Stomach (tissue), 9 donors: ENCODE data around the gene MTFP1. TPM values are rescaled to one million over a fixed set of nuclear protein-coding genes. Genes with fewer than 3 reads are reported as not detected.
A peak's percentile ranks its signal among the peaks of the same experiment; 100 is the strongest.

Experiments used
- DNase-seq, 2 donors: peaks; one replicate each; pipeline versions ENCODE4 v3.0.0 to v3.0.0-alpha.2; 2013 to 2019
- H3K27ac ChIP-seq, 5 donors: fragments of 200-600 bp in 4 of 5; sonication (generic) in 4 of 5; one replicate each; pipeline ENCODE4 v1.5.1; 2013 to 2019; ENCODE audit warnings: mild to moderate bottlenecking in 1 of 5, moderate library complexity in 1 of 5
- H3K27me3 ChIP-seq, 3 donors: fragments of 200-600 bp; sonication (generic); one replicate each; pipeline ENCODE4 v1.5.1; 2017 to 2019; ENCODE audit warnings: mixed run types in 1 of 3
- H3K36me3 ChIP-seq, 4 donors: fragments of 200-600 bp; sonication (generic); 1 replicate in 3 of 4; 2 replicates in 1 of 4; pipeline ENCODE4 v1.5.1; 2016 to 2019
- H3K4me1 ChIP-seq, 4 donors: fragments of 200-600 bp; sonication (generic); one replicate each; pipeline ENCODE4 v1.5.1; 2016 to 2019
- H3K4me3 ChIP-seq, 4 donors: fragments of 200-600 bp; sonication (generic) in 3 of 4; one replicate each; pipeline ENCODE4 v1.5.1; 2016 to 2019; ENCODE audit warnings: mild to moderate bottlenecking in 1 of 4
- H3K9me3 ChIP-seq, 4 donors: fragments of 200-600 bp; sonication (generic); one replicate each; pipeline ENCODE4 v1.5.1; 2016 to 2019
- EP300 ChIP-seq: sonication (generic); formaldehyde crosslinking; IDR thresholded peaks from one replicate; pipeline ENCODE4 v1.6.1; 2017; ENCODE audit warnings: antibody characterized with exemption
- POLR2A ChIP-seq, 4 donors: fragments of 450-650 bp; IDR thresholded peaks; one replicate each; pipeline ENCODE4 v1.6.1; 2016; ENCODE audit warnings: antibody characterized with exemption in 4 of 4, control low read depth in 2 of 4, mild to moderate bottlenecking in 1 of 4, moderate library complexity in 1 of 4
- POLR2AphosphoS5 ChIP-seq, 3 donors: sonication (generic); formaldehyde crosslinking; IDR thresholded peaks; one replicate each; pipeline ENCODE4 v1.6.1; 2016; ENCODE audit warnings: antibody characterized with exemption in 3 of 3
- WGBS, 5 donors: extraction: QIAGEN DNeasy Blood & Tissue Kit in 3 of 5; methylation state at CpG; one replicate each; pipeline versions ENCODE4 v1.1.5 to v1.1.7; 2013 to 2018; 5-methylcytosine and 5-hydroxymethylcytosine counted together
- intact Hi-C: fragments of 100-400 bp; cut with DNase I; formaldehyde crosslinking; loops from one replicate; pipeline ENCODE4 v1.15.1; 2023; ENCODE audit warnings: low total_unique reads
- polyA plus RNA-seq, 3 donors: library from polyadenylated mRNA; stranded (reverse); fragments of 200-250 nt; gene quantifications; one replicate each; pipeline ENCODE4 v1.2.3, GENCODE V29; 2013
- total RNA-seq, 5 donors: library from RNA; depleted of rRNA; stranded (reverse); fragments of >200 nt; gene quantifications; one replicate each; pipeline versions ENCODE4 v1.1.0 to v1.2.3, GENCODE V29; 2014 to 2016
- TF ChIP-seq, protein P1 (sequence below), 7 experiments: fragments of 450-650 bp in 4 of 7; fragments of 200-600 bp in 3 of 7; sonication (generic) in 3 of 7; IDR thresholded peaks; one replicate each; pipeline ENCODE4 v1.5.1; 2016 to 2019; ENCODE audit warnings: antibody characterized with exemption in 7 of 7, control low read depth in 2 of 7, mild to moderate bottlenecking in 1 of 7
- donor health status: healthy with polysubstance abuse.
- donor health status: Bipolar disorder and iron deficiency.
- donor health status: healthy.

The MTFP1 gene
- total and polyA plus RNA-seq, 8 donors: 1.8 to 45.0 (median 14.8) TPM; not detected in 1

DNA sequence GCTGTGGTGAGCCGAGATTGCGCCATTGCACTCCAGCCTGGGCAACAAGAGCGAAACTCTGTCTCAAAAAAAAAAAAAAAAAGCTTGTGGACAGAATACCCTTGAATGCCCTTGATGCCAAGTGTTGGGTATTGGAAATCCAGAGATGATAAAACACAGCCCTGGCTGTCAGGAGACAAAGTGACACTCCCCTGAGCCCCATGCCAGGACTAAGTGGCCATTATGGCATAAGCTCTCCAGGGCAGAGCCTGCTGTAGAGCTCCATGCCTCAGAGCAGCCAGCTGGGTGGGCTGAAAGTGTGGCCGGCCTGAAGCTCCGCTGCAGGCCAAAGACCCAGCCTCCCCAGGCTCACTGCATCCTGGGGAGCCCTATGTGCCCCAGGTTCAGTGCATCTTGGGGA lies 43.2 kb upstream of the MTFP1 start:
- Histone ChIP-seq H3K4me1 (peaks cover 9 to 13% (median 11%) of the 10 kb centered on the region in 4 donors), H3K4me3 (no peak overlapping the region), H3K27me3 (no peaks in the 10 kb centered on the region), H3K36me3 (peaks cover 2 to 66% (median 53%) of the 10 kb centered on the region in 4 donors), H3K27ac (no peak overlapping the region), H3K9me3 (no peaks in the 10 kb centered on the region)
- intact Hi-C loops: loop anchor here (5.0 kb wide), 1 partner anchor 115 kb away; the partner anchor contains the start of gene OSM
- 90 to 98% (median 95%) methylated on average over 4 to 5 of the region's 5 CpGs for WGBS, 5 donors
- TF ChIP-seq POLR2A (IDR thresholded peaks at IDR 0.05) (no peak), POLR2AphosphoS5 (IDR thresholded peaks at IDR 0.05) (no peak), EP300 (no peak)
- TF ChIP-seq, protein P1, sequence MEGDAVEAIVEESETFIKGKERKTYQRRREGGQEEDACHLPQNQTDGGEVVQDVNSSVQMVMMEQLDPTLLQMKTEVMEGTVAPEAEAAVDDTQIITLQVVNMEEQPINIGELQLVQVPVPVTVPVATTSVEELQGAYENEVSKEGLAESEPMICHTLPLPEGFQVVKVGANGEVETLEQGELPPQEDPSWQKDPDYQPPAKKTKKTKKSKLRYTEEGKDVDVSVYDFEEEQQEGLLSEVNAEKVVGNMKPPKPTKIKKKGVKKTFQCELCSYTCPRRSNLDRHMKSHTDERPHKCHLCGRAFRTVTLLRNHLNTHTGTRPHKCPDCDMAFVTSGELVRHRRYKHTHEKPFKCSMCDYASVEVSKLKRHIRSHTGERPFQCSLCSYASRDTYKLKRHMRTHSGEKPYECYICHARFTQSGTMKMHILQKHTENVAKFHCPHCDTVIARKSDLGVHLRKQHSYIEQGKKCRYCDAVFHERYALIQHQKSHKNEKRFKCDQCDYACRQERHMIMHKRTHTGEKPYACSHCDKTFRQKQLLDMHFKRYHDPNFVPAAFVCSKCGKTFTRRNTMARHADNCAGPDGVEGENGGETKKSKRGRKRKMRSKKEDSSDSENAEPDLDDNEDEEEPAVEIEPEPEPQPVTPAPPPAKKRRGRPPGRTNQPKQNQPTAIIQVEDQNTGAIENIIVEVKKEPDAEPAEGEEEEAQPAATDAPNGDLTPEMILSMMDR (IDR thresholded peaks at IDR 0.05): no peak
- no peak for DNase-seq

DNA sequence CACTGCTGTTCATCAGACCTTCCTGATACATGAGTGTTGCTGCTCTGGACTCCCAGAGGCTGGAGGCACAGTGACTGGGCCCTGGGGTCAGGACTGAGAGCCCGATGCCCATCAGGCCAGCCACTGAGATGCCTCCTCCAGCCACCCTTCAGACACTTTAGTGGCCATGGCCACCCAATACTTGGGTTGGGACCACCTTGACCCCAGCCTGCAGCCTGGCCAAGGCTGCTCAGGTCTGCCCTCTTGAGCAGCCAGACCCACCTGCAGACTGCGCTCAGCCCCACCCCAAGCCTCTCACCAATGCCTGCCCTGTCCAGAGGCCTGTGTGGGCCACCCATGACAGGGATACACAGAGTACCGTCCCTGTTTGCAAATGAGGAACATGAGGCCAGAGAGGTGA lies 42.5 kb upstream of the MTFP1 start:
- 62 to 97% (median 71%) methylated on average over 2 to 3 of the region's 3 CpGs for WGBS, 5 donors
- peaks cover 0 to 59% (median 48%) of the 10 kb centered on the region in 4 donors for H3K36me3 ChIP-seq
- no peak overlapping the region for H3K27ac ChIP-seq
- H3K27me3 ChIP-seq: no peaks in the 10 kb centered on the region
- no peaks in the 10 kb centered on the region for H3K9me3 ChIP-seq
- no peak overlapping the region for H3K4me3 ChIP-seq
- peaks cover 12 to 18% (median 15%) of the 10 kb centered on the region in 4 donors for H3K4me1 ChIP-seq
- TF ChIP-seq, protein P1 (IDR thresholded peaks at IDR 0.05): no peak
- TF ChIP-seq POLR2A (IDR thresholded peaks at IDR 0.05) (no peak), EP300 (no peak), POLR2AphosphoS5 (IDR thresholded peaks at IDR 0.05) (no peak)
- no peak for DNase-seq
- intact Hi-C loops: loop anchor here (5.0 kb wide), 1 partner anchor 116 kb away; the partner anchor contains the start of gene OSM

- TF ChIP-seq, protein P1 (IDR thresholded peaks at IDR 0.05): no peak
- TF ChIP-seq POLR2A (IDR thresholded peaks at IDR 0.05) (no peak), POLR2AphosphoS5 (IDR thresholded peaks at IDR 0.05) (no peak), EP300 (no peak)
- H3K27ac ChIP-seq: no peak overlapping the region
- H3K4me3 ChIP-seq: peak overlapping the region in 1 of 4 donors; percentile 64
- peaks cover 0 to 36% (median 29%) of the 10 kb centered on the region in 4 donors for H3K36me3 ChIP-seq
- peaks cover 12 to 18% (median 15%) of the 10 kb centered on the region in 4 donors for H3K4me1 ChIP-seq
- intact Hi-C loops: loop anchor here (5.0 kb wide), 1 partner anchor 99 kb away; the partner anchor contains the start of gene CASTOR1
- 89 to 95% (median 91%) methylated on average over 3 to 10 of the region's 10 CpGs for WGBS, 5 donors
- no peak for DNase-seq
- H3K27me3 ChIP-seq: no peaks in the 10 kb centered on the region
- no peaks in the 10 kb centered on the region for H3K9me3 ChIP-seq
Observed at GRCh38 chr22:30385942-30386341, 39.6 kb upstream of the MTFP1 start.

- no peaks in the 10 kb centered on the region for H3K9me3 ChIP-seq
- 22 to 37% (median 27%) methylated on average over 6 to 10 of the region's 10 CpGs for WGBS, 5 donors
- H3K27me3 ChIP-seq: no peaks in the 10 kb centered on the region
- H3K4me3 ChIP-seq: peak overlapping the region; percentile 57 to 64 (median 62)
- peaks cover 12 to 21% (median 16%) of the 10 kb centered on the region in 4 donors for H3K4me1 ChIP-seq
- TF ChIP-seq POLR2A (IDR thresholded peaks at IDR 0.05) (no peak), EP300 (no peak), POLR2AphosphoS5 (IDR thresholded peaks at IDR 0.05) (no peak)
- TF ChIP-seq, protein P1 (IDR thresholded peaks at IDR 0.05): peak in 1 of 7 experiments; percentile 6
- peaks cover 0 to 30% (median 23%) of the 10 kb centered on the region in 4 donors for H3K36me3 ChIP-seq
- no peak for DNase-seq
- peak overlapping the region; percentile 60 to 90 (median 86) for H3K27ac ChIP-seq
- intact Hi-C loops: loop anchor here (5.0 kb wide), 1 partner anchor 99 kb away; the partner anchor contains the start of gene CASTOR1
Observed at GRCh38 chr22:30386608-30386959, 39.0 kb upstream of the MTFP1 start.
